Mesothelial cell of epicardium (in vitro differentiated cells): ENCODE measurements around the gene MYBPC1. TPM values are rescaled to one million over a fixed set of nuclear protein-coding genes. Genes with fewer than 3 reads are reported as not detected.
"Not testable (repeated sequence)": the region's sequence is repeated elsewhere in the genome, so short reads cannot be mapped to it uniquely, and the experiment has no call there.

ENCODE experiments used
- DNase-seq, 2 experiments: peaks; one replicate each; pipeline ENCODE4 v3.0.0; 2021; ENCODE audit warnings: low spot score in 2 of 2; ENCODE audit not compliant: unreplicated experiment in 2 of 2
- H3K27ac Mint-ChIP-seq: 2 replicates; pipeline ENCODE4 v1.8.0; 2021; ENCODE audit warnings: mixed read lengths
- H3K27me3 Mint-ChIP-seq: 2 replicates; pipeline ENCODE4 v1.8.0; 2021; ENCODE audit warnings: low read depth, mixed read lengths
- H3K36me3 Mint-ChIP-seq: 2 replicates; pipeline ENCODE4 v1.8.0; 2021; ENCODE audit warnings: mixed read lengths
- H3K4me1 Mint-ChIP-seq: 2 replicates; pipeline ENCODE4 v1.8.0; 2021; ENCODE audit warnings: mixed read lengths
- H3K4me3 Mint-ChIP-seq: 2 replicates; pipeline ENCODE4 v1.8.0; 2021; ENCODE audit warnings: mild to moderate bottlenecking, moderate library complexity, mixed read lengths
- H3K9me3 Mint-ChIP-seq: 2 replicates; pipeline ENCODE4 v1.8.0; 2021; ENCODE audit warnings: mixed read lengths
- total RNA-seq: library from RNA; stranded (reverse); gene quantifications from 3 replicates; pipeline ENCODE4 v1.2.1, GENCODE V29; 2021
- TF ChIP-seq, protein P1 (sequence below): fragments of 200-600 bp; sonication (generic); IDR thresholded peaks from one replicate; pipeline ENCODE4 v1.5.0; 2021; ENCODE audit warnings: antibody characterized with exemption; ENCODE audit not compliant: unreplicated experiment

Gene MYBPC1
- total RNA-seq, 1 donor from 2014 or later: not detected

DNA sequence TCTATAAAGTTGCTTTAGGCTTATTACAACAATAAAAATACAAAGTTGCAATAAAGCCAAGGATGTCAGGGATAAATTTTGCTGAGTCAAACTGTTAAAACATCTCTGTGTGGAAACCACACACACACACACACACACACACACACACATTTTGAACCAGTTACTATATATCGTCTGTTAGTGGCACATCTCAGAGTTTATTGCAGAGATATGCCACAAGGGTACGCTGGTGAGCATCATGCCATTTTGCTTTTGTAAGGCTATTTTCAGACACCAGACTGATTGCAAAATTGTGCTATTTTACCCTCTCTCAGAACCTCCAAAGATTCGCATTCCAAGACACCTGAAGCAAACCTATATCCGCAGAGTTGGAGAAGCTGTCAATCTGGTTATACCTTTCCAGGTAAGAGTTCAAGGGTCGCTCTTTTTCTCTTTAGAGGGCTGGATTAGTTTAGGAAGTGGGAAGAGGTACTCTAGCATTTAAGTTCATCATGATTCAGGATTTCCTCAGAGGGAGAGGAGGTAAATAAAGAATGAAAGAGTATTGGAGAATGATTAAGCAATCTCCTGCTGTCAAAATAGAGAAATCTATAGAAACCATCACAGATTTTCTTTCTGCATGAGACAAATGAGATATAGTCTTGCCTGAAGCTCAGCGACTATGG, 75.4 kb downstream of the MYBPC1 start:
- no peak overlapping the region for H3K4me3 Mint-ChIP-seq
- no peak for DNase-seq
- H3K4me1 Mint-ChIP-seq: peaks cover 5% of the 10 kb centered on the region
- TF ChIP-seq, protein P1, sequence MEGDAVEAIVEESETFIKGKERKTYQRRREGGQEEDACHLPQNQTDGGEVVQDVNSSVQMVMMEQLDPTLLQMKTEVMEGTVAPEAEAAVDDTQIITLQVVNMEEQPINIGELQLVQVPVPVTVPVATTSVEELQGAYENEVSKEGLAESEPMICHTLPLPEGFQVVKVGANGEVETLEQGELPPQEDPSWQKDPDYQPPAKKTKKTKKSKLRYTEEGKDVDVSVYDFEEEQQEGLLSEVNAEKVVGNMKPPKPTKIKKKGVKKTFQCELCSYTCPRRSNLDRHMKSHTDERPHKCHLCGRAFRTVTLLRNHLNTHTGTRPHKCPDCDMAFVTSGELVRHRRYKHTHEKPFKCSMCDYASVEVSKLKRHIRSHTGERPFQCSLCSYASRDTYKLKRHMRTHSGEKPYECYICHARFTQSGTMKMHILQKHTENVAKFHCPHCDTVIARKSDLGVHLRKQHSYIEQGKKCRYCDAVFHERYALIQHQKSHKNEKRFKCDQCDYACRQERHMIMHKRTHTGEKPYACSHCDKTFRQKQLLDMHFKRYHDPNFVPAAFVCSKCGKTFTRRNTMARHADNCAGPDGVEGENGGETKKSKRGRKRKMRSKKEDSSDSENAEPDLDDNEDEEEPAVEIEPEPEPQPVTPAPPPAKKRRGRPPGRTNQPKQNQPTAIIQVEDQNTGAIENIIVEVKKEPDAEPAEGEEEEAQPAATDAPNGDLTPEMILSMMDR: no peak
- H3K9me3 Mint-ChIP-seq: no peaks in the 10 kb centered on the region
- no peak overlapping the region for H3K27ac Mint-ChIP-seq
- H3K27me3 Mint-ChIP-seq: peaks cover 11% of the 10 kb centered on the region
- H3K36me3 Mint-ChIP-seq: no peaks in the 10 kb centered on the region

DNA sequence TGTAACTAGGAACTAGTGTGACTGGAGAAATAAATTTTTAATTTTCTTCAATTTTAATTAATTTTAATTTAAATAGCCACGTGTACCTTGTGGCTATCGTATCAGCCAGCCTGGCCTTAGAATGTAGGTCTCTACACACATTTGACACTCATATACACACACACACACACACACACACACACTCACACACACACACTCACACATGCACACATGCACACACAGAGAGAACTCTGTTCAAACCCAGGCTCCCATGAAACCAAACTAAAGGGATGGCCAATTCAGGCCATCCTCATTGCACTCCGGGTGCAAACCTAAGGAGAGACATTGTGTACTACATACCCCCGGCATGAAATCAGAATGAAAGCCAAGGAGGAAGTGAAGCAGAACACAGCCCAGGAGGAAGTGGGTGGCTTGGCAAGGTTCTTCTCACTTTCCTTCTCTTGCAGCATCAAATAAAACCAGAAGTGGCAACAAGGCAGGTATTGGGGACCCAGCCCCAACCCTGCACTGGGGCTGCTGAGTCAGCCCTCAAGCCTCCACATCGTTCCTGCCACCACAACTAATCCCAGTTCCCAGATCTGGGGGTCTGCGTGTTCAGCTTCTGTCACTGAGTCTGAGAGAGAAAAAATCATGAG, 76.5 kb downstream of the MYBPC1 start:
- no peak for DNase-seq
- H3K9me3 Mint-ChIP-seq: no peaks in the 10 kb centered on the region
- H3K36me3 Mint-ChIP-seq: no peaks in the 10 kb centered on the region
- no peak overlapping the region for H3K4me3 Mint-ChIP-seq
- peaks cover 3% of the 10 kb centered on the region for H3K27me3 Mint-ChIP-seq
- H3K27ac Mint-ChIP-seq: no peak overlapping the region
- TF ChIP-seq, protein P1: no peak
- H3K4me1 Mint-ChIP-seq: peaks cover 5% of the 10 kb centered on the region

DNA sequence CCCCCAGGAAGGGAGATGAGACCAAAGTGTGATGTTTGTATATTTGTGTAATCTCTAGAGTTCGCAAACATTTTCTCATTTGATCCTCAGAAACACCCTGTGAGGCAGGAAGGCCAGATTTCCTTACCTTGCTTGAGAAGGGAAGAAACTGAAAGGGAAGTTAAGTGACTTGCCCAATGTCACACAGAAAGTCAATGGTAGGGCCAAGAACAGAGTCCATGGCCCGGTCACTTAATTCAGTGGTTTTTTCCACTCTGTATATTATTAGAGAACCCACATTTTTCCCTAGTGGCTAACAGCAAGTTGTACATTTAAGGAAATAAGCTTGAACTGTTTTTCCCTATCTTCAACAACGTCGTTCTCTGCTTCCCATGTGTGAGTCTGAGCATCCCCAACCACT, 77.1 kb downstream of the MYBPC1 start:
- Mint-ChIP-seq H3K9me3 (no peaks in the 10 kb centered on the region), H3K36me3 (no peaks in the 10 kb centered on the region), H3K4me1 (peaks cover 5% of the 10 kb centered on the region), H3K4me3 (no peak overlapping the region), H3K27ac (no peak overlapping the region), H3K27me3 (no peaks in the 10 kb centered on the region)
- TF ChIP-seq, protein P1: no peak
- DNase-seq: no peak

DNA sequence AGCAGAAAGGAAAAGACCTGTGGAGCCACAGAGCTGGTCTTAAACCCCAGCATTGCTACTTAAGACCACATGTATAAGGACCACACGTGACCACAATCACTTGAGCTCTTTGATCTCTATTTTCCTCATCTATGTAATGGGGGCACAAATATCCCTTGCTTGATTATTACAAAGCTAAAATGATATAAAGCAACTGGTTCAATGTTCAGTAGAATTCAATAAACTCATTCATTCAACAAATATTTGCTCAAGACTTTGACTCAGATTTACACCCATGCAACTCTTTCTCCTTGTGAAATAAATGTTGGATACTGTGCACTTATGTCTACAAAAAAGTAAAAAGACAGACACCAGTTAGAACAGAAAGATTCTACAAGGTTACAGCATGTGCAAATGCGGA, 80.8 kb downstream of the MYBPC1 start:
- TF ChIP-seq, protein P1: no peak
- H3K4me1 Mint-ChIP-seq: no peaks in the 10 kb centered on the region

DNA sequence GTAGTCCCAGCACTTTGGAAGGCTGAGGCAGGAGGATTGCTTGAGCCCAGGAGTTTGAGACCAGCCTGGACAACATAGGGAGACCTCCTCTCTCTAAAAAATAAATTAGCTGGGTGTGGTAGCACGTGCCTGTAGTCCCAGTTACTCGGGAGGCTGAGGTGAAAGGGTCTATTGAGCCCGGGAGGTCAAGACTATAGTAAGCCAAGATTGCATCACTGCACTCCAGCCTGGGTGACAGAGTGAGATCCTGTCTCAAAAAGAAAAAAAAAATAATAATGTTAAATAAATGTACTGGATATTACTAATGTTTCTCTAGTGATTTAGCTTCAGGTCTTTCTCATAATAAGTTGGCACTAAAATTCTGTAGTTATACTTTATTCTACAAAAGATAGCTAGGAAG, 81.7 kb downstream of the MYBPC1 start:
- peaks cover 11% of the 10 kb centered on the region for H3K27me3 Mint-ChIP-seq
- not testable (repeated sequence) for H3K27ac Mint-ChIP-seq, H3K36me3 Mint-ChIP-seq, H3K4me1 Mint-ChIP-seq, H3K4me3 Mint-ChIP-seq, H3K9me3 Mint-ChIP-seq, DNase-seq

More for the DNA sequence above, 80.8 kb downstream of the MYBPC1 start:
- no peak overlapping the region for H3K4me3 Mint-ChIP-seq
- DNase-seq: no peak
- H3K36me3 Mint-ChIP-seq: no peaks in the 10 kb centered on the region
- H3K9me3 Mint-ChIP-seq: no peaks in the 10 kb centered on the region
- no peak overlapping the region for H3K27ac Mint-ChIP-seq
- peaks cover 10% of the 10 kb centered on the region for H3K27me3 Mint-ChIP-seq

DNA sequence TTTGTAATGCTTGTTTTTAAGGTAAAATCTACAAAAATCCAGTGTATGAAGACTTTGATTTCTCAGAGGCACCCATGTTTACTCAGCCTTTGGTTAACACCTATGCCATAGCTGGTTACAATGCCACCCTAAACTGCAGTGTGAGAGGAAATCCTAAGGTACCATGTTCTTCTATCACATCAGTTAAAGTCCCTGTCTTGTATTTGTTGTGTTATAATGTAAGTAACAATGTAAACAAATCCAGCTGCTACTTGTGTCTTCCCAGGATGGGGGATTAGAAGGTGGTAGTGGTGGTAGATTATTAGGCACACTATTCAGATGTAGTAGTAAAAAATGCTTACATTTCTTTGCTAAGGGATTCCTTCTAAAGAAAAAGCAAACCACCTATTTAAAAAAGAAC, 83.3 kb downstream of the MYBPC1 start:
- Mint-ChIP-seq H3K27ac (no peak overlapping the region), H3K9me3 (no peaks in the 10 kb centered on the region), H3K36me3 (no peaks in the 10 kb centered on the region), H3K4me3 (no peak overlapping the region), H3K27me3 (peaks cover 11% of the 10 kb centered on the region), H3K4me1 (no peaks in the 10 kb centered on the region)
- DNase-seq: no peak
- TF ChIP-seq, protein P1: no peak
